Left hindlimb (tissue), 1 donor: ENCODE measurements around the gene FBXO47.
A peak's percentile ranks its signal among the peaks of the same experiment; 100 is the strongest.

Source experiments
- DNase-seq: peaks from one replicate; pipeline ENCODE4 v3.0.0-alpha.2; 2018

The FBXO47 gene

DNA sequence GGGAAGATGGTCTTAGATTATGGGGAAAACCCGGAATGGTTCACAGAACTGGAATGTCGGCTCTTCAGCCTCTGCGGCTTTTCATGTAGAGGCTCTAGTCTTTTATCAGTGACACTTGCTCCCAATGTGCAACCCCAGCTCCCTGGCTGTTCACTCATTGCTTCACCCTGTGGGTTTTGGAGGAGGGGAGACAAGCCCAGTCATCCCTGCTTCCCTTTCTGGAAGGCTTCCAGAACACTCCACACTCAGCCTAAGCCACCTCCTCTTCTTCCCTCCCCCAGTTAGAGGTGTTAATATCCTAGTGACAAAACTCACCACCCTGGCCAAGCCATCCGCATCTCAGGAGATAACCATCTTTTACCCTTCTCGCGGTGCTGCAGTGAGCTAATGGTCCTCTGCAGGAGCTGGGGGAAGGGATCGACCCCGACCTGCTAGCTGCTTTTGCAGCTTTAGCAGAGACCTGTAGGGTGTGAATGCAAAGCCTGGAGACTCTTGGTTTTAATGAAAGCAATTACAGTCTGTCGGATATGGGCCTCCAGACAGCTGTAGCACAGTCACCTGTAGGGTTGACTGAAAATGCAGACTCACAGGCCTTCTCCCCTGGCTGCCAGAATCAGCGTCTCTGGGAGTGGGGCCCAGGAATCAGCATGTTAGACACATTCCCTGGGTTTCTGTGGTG, 66.1 kb downstream of the FBXO47 start:
- no peak for DNase-seq

DNA sequence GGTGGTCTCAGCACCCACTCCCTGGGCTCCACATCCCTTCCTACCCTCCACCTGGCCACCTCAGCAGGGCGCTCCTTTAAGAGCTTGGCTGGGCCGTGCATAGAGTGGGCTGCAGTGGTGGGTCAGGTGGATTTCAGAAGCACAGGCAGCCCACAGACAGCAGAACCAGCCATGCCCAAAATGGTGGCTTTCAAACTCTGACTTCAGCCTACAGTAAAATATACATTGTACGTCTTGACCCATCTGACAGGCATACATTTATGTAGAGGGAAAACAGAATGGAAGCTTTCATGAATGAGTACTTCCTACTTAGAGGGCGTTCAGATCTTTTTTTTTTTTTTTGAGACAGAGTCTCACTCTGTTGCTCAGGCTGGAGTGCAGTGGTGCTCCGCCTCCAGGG, 67.8 kb downstream of the FBXO47 start:
- DNase-seq = no peak

DNA sequence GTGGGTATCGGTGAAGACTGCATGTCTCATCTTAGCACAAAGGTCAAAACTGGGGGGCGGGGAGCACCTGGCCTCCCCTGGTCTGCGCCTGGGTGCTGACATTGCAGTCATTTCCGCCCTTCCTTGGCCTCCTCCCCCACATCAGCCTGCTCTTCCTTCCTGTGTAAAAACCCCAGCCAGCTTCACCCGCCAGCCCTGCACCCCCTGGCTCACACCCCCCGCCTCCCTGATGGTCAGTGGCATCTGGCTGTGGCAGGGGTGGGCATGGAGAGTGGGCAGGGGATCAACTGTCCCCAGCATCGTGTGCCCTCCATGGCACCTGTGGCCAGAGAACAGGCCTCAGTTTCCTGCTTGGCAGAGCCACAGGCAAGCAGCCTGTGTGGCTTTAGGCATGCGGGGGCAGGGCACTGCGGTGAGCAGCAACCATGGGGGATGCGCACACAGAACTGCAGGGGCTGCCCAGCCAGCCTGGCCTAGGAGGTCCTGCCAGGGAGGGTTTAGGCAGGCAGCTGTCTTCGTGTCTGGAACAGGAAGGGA, 68.3 kb downstream of the FBXO47 start:
- no peak for DNase-seq

DNA sequence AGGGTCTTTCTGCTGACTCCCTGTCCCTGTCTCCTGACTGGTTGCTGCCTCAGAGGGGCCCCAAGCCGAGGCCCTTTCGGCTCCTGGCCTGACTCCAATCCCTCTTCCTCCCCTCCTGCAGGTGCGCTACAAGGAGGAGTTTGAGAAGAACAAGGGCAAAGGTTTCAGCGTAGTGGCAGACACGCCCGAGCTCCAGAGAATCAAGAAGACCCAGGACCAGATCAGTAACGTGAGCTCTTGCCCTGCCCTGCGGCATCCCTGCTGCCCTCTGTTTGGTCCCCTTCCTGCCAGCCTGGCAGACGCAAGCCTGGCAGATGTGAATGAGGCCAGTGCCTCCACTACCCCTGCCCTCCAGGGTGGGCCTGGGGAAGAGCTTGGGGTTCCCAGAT, 68.9 kb downstream of the FBXO47 start:
- DNase-seq = no peak

DNA sequence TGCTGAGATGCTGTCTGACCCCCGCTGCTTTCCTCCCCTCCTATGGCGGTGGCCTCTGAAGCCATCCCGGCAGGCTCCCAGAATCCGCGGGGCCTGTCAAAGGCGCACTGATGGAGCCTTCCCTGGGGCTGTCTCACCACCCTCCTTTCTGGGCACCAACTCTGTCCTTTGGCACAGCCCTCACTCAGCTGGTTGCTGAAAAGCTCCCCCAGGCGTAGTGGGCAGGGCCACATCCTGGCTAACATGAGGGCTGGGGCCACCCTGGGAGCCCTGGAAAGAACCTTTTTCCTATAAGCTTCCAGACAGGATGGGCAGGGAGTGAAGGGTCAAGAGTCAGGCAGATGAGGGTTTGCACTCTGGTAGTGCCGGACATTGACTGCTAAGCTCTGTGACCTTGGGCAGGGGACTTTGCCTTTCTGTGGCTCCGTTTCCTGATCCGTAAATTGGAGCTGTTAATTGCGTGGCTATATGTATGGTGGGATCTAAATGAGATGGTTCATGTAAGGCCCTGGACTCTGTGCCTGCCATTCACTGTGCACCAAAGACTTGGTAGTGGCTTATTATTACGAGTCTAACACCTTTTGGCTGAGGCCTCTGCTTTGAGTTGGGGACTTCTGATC, 69.4 kb downstream of the FBXO47 start:
- no peak for DNase-seq

DNA sequence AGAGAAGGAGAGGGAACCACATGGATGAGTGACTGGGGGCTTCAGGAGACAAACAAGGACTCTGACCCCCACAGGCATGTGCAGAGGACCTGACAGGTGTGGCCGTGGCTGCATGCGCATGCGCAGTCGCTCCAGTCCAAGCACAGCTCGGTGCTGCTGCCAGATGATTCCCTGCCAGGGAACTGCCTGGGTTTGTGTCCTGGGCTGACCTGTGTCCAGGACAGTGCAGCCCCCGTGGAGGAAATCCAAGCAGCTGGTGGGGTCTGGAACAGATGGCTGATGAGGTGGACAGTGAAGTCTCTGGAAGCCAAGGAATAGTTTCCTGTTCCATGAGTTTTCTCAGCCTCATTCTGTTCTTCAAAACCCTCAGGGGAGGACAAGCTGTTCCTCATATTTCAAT, 70.0 kb downstream of the FBXO47 start:
- DNase-seq = peak; percentile 71

DNA sequence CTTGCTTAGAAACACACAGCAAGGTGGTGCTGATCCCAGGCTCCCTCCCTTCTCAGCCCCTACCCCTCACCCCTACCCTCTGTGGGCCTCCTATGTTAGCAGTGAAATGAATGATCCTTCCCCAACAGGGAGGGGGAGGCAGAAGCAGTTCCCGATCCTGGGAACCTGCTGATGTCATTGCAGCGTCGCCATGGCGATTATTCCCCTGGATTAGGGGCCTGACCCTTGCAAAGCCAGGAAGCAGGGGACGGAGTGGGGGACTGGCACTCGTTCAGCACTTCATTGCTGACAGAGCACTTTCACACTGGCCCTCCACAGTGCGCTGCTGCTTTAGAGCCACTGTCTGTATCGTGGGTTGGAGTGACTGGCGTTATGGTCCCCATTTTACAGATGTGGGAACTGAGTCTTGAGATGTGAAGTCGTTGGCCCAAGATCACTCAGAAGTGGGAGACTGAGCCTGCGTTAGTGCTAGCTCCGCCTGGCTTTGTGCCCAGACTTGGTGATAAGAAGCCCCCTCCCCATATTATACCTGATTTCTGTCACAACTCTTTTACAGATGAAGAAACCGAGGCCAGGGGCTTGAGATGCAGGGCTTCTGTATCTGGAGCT, 70.8 kb downstream of the FBXO47 start:
- no peak for DNase-seq

DNA sequence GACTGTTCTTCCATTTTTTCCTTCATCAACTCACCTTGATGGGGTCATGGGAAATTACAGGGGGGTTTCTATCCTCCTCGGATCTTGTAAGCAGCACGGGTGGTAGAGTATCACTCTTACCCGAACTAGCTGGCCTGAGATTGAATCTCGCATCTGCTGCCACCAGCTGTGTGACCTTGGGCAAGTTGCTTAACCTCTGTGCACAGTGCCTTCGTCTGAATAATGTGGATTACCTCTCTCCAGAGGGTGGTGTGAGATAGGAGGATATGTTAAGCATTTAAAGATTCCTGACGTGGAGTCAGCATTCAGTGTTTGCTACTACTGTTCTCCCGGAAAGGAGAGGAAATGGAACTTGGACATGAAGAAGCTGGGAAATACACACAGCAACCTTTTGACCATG, 72.9 kb downstream of the FBXO47 start:
- DNase-seq = no peak

DNA sequence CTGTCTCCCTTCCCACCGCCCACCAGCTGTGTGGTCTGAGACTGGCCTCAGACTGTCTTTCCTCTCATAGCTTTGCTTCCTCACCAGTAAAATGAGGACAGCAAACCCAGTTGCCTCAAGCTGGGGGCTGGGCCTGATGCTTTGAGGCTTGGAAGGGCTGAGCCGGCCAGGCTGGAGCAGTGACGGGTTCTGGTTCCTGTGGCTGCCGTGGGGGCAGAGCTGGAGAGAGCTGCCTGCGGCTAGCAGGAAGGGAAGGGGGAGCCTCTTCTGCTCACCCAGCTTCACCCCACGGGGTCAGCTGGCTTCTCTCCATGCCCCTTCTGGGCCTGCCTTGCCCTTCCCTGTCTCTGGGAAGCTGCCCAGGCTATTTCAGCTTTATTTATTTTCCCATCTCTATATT, 73.6 kb downstream of the FBXO47 start:
- DNase-seq = no peak

DNA sequence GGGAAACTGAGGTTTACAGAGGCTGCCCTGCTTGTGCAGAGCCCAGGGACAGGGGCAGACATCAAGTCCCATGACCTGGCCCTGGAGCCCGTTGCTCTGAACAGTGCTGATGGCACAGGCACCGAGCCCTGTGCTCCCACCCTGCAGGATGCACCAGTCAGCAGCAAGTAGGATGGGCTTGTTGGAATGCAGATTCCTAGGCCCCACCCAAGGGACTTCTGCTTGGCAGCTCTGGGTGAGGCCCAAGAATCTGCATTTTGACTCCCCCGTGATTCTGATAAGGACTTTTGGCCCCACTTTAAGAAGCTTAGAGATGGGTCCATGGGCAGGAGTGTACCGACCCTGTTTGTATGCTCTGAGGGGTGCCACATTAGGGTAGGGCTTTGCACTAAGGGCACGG, 74.1 kb downstream of the FBXO47 start:
- no peak for DNase-seq

DNA sequence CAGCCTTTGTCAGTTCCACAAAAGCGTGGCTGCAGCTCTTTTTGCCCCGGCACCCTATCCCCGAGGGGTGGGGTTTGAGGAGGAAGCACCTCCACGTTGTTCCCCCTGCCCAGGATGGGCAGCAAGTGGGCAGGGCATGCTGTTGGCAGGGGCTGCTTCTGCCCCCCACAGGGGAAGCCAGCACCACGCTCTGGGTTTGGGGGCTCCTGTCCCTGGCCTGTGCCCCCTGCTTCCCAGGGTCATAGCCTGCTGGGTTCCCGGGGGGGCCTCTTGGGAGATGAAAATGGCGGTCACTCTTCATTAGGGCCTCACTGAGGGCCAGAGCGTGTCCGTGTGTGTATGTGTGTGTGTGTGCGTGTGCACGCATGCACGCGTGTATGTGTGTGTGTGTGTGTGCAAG, 74.6 kb downstream of the FBXO47 start:
- no peak for DNase-seq

DNA sequence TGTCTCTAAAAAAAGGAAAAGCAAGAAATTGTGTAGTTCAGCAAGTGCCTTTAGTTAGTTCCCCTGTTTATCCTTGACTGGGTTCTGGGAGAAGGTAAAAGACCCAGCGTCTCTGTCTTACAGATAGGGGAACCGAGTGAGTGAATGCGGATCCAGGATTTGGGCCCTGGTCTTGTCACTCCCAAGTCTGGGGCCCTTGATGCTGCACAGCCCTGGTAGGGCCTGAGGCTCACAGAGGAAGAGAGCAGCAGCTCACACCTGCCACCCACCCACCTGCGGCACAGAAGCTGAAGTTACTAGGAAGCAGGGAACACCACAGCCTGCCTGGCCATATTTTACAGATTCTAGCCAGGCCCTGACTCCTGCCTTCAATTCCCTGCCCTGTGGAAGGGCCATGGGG, 75.1 kb downstream of the FBXO47 start:
- DNase-seq = no peak

DNA sequence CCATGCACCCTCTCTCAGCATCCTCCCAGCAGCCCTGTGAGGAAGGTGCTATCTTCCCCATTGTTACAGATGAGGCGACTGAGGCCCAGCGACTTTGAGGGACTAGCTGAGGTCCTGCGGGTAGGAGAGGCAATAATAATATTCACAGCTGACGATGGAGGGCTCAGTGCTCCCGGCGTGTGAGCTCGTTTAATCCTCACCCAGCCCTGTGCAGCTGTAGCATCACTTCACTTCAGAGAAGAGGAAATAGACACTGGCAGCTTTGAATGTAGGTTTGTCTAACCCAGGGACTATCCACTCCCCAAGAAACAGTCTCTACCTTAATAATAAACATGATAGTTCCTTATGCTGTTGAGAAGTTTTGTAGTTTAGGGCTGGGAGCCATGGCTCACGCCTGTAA, 75.8 kb downstream of the FBXO47 start:
- no peak for DNase-seq

DNA sequence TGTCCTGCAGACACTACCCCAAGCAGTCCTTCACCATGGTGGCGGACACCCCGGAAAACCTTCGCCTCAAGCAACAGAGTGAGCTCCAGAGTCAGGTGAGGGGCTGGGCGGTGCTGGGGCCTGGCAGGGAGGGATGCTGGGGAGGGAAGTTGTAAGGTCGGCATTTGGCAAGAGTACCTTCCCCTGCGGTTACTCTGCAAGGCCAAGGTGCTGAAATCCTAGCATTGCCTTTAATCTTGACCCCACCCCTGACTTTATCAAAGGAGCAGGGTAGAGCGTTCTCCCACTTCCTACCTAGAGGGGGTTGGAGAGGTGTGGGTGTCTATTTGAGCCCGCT, 76.8 kb downstream of the FBXO47 start:
- no peak for DNase-seq

DNA sequence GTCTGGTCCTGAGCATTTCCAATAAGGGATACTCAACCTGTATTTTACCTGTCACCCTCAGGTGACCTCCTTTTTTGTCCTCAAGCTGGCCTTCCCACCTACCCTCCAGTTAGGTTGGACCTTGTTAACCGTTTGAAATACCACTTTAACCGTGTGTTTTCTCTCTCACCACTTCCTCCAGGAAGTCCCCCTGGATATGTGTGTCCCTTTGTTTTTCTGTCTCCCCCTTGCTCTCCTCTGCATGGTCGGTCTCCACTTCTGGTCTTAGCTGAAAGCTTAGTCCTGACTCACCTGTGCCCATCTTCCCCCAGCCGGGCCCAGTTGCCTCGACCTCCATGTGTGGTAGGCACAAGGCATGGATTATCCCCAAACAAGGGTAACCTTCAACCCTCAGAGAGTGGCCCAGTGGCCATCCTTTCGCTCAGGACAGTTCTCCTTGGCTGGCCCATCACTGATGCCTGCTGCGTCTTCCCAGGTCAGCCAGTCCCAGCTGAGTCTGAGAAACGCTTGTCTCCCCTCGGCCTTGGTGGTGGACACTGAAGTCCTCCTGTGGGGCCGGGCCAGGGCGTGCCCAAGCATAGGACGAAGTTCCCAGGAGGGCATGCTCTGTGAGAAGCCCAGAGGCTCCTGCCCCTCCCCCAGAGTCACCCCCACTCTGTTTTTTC, 77.3 kb downstream of the FBXO47 start:
- no peak for DNase-seq

DNA sequence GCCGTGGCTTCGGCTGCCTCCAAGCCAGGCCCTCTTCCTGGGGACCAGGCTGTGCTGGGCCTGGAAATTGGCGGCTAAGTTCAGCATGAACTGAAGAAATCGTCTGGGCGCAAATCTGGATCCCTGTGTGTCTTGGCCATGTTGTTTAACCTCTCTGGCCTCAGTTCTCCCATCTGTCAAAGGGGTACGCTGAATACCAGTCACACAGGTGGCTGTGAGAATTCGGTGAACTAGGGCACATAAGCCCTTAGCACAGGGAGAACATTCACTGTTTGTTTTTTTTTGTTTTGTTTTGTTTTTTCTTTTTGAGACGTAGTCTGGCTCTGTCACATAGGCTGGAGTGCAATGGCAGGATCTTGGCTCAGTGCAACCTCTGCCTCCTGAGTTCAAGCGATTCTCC, 78.4 kb downstream of the FBXO47 start:
- DNase-seq = no peak

DNA sequence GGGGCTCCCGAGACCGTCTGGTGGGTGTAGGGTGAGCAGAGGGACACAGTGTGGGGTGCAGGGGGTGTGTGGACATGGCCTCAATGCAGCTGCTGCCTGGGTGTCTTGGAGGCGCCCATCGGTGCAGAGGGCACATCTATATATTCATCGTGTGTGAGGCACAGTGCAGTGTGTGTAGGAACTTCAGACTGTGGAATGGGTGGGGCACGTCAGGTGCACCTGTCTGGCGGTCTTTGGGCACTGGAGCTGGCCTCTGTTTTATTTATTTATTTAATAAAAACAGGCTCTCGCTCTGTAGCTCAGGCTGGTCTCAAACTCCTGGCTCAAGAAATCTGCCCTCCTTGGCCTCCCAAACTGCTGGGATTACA, 80.6 kb downstream of the FBXO47 start:
- DNase-seq = no peak
